HAP-1 (cell line): ENCODE results near the gene NCK2.

Experiments
- DNase-seq, 2 experiments: peaks; one replicate each; pipeline ENCODE4 v3.0.0-alpha.2; 2016 to 2020; ENCODE audit warnings: low spot score in 2 of 2
- H3K27me3 ChIP-seq: fragments of 250-450 bp; sonication (Bioruptor Pico); 2 replicates; pipeline ENCODE4 v1.5.1; 2020; ENCODE audit warnings: low read depth, mild to moderate bottlenecking, moderate library complexity
- H3K36me3 ChIP-seq: fragments of 250-450 bp; sonication (Bioruptor Pico); replicated peaks from 2 replicates; pipeline ENCODE4 v1.5.1; 2020; ENCODE audit warnings: mild to moderate bottlenecking
- H3K4me1 ChIP-seq: fragments of 250-450 bp; sonication (Bioruptor Pico); 2 replicates; pipeline ENCODE4 v1.5.1; 2020; ENCODE audit warnings: mild to moderate bottlenecking
- H3K4me3 ChIP-seq: fragments of 250-450 bp; sonication (Bioruptor Pico); 2 replicates; pipeline ENCODE4 v1.5.1; 2020; ENCODE audit warnings: mild to moderate bottlenecking, moderate library complexity
- H3K9me3 ChIP-seq: fragments of 250-450 bp; sonication (Bioruptor Pico); 2 replicates; pipeline ENCODE4 v1.5.1; 2020; ENCODE audit warnings: mild to moderate bottlenecking, moderate library complexity
- in situ Hi-C: fragments of 300-500 bp; cut with MboI; formaldehyde crosslinking; loops from 3 replicates; pipeline ENCODE4 v1.14.3; 2020; ENCODE audit warnings: low sequenced_read_pairs, inconsistent platforms, mixed read lengths

The NCK2 gene

GRCh38 chr2:105843476-105844374 is 99.0 kb downstream of the NCK2 start:
- H3K4me3 ChIP-seq = no peak overlapping the region
- H3K9me3 ChIP-seq = no peaks in the 10 kb centered on the region
- DNase-seq = no peak
- no peaks in the 10 kb centered on the region for H3K36me3 ChIP-seq
- no peaks in the 10 kb centered on the region for H3K4me1 ChIP-seq
- in situ Hi-C loops = no loop called here
- H3K27me3 ChIP-seq = no peaks in the 10 kb centered on the region

- H3K4me3 ChIP-seq = no peak overlapping the region
- no peaks in the 10 kb centered on the region for H3K36me3 ChIP-seq
- in situ Hi-C loops = no loop called here
- H3K4me1 ChIP-seq = no peaks in the 10 kb centered on the region
- H3K27me3 ChIP-seq = no peaks in the 10 kb centered on the region
- DNase-seq = no peak
- no peaks in the 10 kb centered on the region for H3K9me3 ChIP-seq
These were observed 101.3 kb downstream of the NCK2 start for GRCh38 chr2:105845976-105846375.

GRCh38 chr2:105847056-105847455 is 102.3 kb downstream of the NCK2 start:
- in situ Hi-C loops = no loop called here
- H3K36me3 ChIP-seq = no peaks in the 10 kb centered on the region
- no peak for DNase-seq

GRCh38 chr2:105848367-105848766 is 103.7 kb downstream of the NCK2 start:
- Histone ChIP-seq H3K27me3 (no peaks in the 10 kb centered on the region), H3K36me3 (no peaks in the 10 kb centered on the region), H3K9me3 (no peaks in the 10 kb centered on the region), H3K4me3 (no peak overlapping the region), H3K4me1 (no peaks in the 10 kb centered on the region)
- no peak for DNase-seq
- in situ Hi-C loops = no loop called here

More at GRCh38 chr2:105847056-105847455, 102.3 kb downstream of the NCK2 start:
- no peaks in the 10 kb centered on the region for H3K4me1 ChIP-seq
- H3K9me3 ChIP-seq = no peaks in the 10 kb centered on the region
- no peaks in the 10 kb centered on the region for H3K27me3 ChIP-seq
- H3K4me3 ChIP-seq = no peak overlapping the region

GRCh38 chr2:105849431-105850179 is 104.9 kb downstream of the NCK2 start:
- H3K27me3 ChIP-seq = no peaks in the 10 kb centered on the region
- DNase-seq = no peak
- no peaks in the 10 kb centered on the region for H3K4me1 ChIP-seq
- H3K9me3 ChIP-seq = no peaks in the 10 kb centered on the region
- in situ Hi-C loops = no loop called here
- no peaks in the 10 kb centered on the region for H3K36me3 ChIP-seq
- H3K4me3 ChIP-seq = no peak overlapping the region

GRCh38 chr2:105852066-105852465 is 107.4 kb downstream of the NCK2 start:
- H3K4me1 ChIP-seq = no peaks in the 10 kb centered on the region
- no peak overlapping the region for H3K4me3 ChIP-seq
- no peaks in the 10 kb centered on the region for H3K36me3 ChIP-seq
- DNase-seq = no peak
- no peaks in the 10 kb centered on the region for H3K27me3 ChIP-seq
- H3K9me3 ChIP-seq = no peaks in the 10 kb centered on the region
- in situ Hi-C loops = no loop called here

GRCh38 chr2:105853354-105854088 is 108.8 kb downstream of the NCK2 start:
- H3K36me3 ChIP-seq = no peaks in the 10 kb centered on the region
- no peak for DNase-seq
- no peaks in the 10 kb centered on the region for H3K4me1 ChIP-seq
- in situ Hi-C loops = no loop called here
- no peaks in the 10 kb centered on the region for H3K27me3 ChIP-seq
- H3K9me3 ChIP-seq = no peaks in the 10 kb centered on the region
- no peak overlapping the region for H3K4me3 ChIP-seq

- no peak overlapping the region for H3K4me3 ChIP-seq
- no peaks in the 10 kb centered on the region for H3K27me3 ChIP-seq
- H3K36me3 ChIP-seq = no peaks in the 10 kb centered on the region
- no peak for DNase-seq
- no peaks in the 10 kb centered on the region for H3K9me3 ChIP-seq
- no peaks in the 10 kb centered on the region for H3K4me1 ChIP-seq
- in situ Hi-C loops = no loop called here
These were observed 110.3 kb downstream of the NCK2 start for GRCh38 chr2:105854972-105855371.

GRCh38 chr2:105856581-105856980 is 111.9 kb downstream of the NCK2 start:
- no peak for DNase-seq
- H3K9me3 ChIP-seq = no peaks in the 10 kb centered on the region
- in situ Hi-C loops = no loop called here
- no peaks in the 10 kb centered on the region for H3K36me3 ChIP-seq
- no peak overlapping the region for H3K4me3 ChIP-seq
- H3K4me1 ChIP-seq = no peaks in the 10 kb centered on the region
- H3K27me3 ChIP-seq = no peaks in the 10 kb centered on the region

- Histone ChIP-seq H3K4me1 (no peaks in the 10 kb centered on the region), H3K9me3 (no peaks in the 10 kb centered on the region), H3K36me3 (no peaks in the 10 kb centered on the region), H3K27me3 (no peaks in the 10 kb centered on the region), H3K4me3 (no peak overlapping the region)
- no peak for DNase-seq
- in situ Hi-C loops = no loop called here
These were observed 112.5 kb downstream of the NCK2 start for GRCh38 chr2:105857076-105857740.

GRCh38 chr2:105858868-105859693 is 114.4 kb downstream of the NCK2 start:
- in situ Hi-C loops = no loop called here
- H3K4me1 ChIP-seq = no peaks in the 10 kb centered on the region
- H3K4me3 ChIP-seq = no peak overlapping the region
- no peaks in the 10 kb centered on the region for H3K36me3 ChIP-seq
- H3K9me3 ChIP-seq = no peaks in the 10 kb centered on the region
- DNase-seq = no peak
- no peaks in the 10 kb centered on the region for H3K27me3 ChIP-seq

- no peaks in the 10 kb centered on the region for H3K27me3 ChIP-seq
- H3K4me1 ChIP-seq = no peaks in the 10 kb centered on the region
- H3K9me3 ChIP-seq = no peaks in the 10 kb centered on the region
- in situ Hi-C loops = no loop called here
- no peaks in the 10 kb centered on the region for H3K36me3 ChIP-seq
- no peak overlapping the region for H3K4me3 ChIP-seq
- no peak for DNase-seq
These were observed 114.9 kb downstream of the NCK2 start for GRCh38 chr2:105859694-105859951.

- H3K4me1 ChIP-seq = no peaks in the 10 kb centered on the region
- DNase-seq = no peak
- H3K9me3 ChIP-seq = no peaks in the 10 kb centered on the region
- in situ Hi-C loops = no loop called here
- H3K36me3 ChIP-seq = no peaks in the 10 kb centered on the region
- H3K27me3 ChIP-seq = no peaks in the 10 kb centered on the region
- H3K4me3 ChIP-seq = no peak overlapping the region
These were observed 115.9 kb downstream of the NCK2 start for GRCh38 chr2:105860567-105860966.
